HepG2 (cell line): Measurements from ENCODE around the gene ESYT1. TPM values are rescaled to one million over a fixed set of nuclear protein-coding genes. Genes with fewer than 3 reads are reported as not detected.

Experiments used
- AKAP8 ChIP-seq: sonication (generic); formaldehyde crosslinking; IDR thresholded peaks from 2 replicates; pipeline ENCODE4 v1.5.1; 2020; ENCODE audit warnings: mild to moderate bottlenecking, missing genetic modification reagents
- CCDC6 ChIP-seq: sonication (generic); formaldehyde crosslinking; IDR thresholded peaks from 2 replicates; pipeline ENCODE4 v1.8.1; 2022; ENCODE audit warnings: mild to moderate bottlenecking, missing genetic modification reagents, moderate library complexity
- CHD2 ChIP-seq: IDR thresholded peaks from 2 replicates; pipeline ENCODE4 v1.6.1; 2011; ENCODE audit warnings: low read depth, low read length, improper control_type of control experiment
- EED ChIP-seq: sonication (generic); formaldehyde crosslinking; IDR thresholded peaks from 2 replicates; pipeline ENCODE4 v1.5.0; 2020; ENCODE audit warnings: mild to moderate bottlenecking, missing genetic modification reagents
- ELF4 ChIP-seq: sonication (generic); formaldehyde crosslinking; IDR thresholded peaks from 2 replicates; pipeline ENCODE4 v1.5.0; 2020; ENCODE audit warnings: missing genetic modification reagents, mild to moderate bottlenecking, moderate library complexity, borderline replicate concordance
- GLI4 ChIP-seq: sonication (generic); formaldehyde crosslinking; IDR thresholded peaks from 2 replicates; pipeline ENCODE4 v1.5.1; 2020; ENCODE audit warnings: missing genetic modification reagents, mild to moderate bottlenecking, moderate library complexity, borderline replicate concordance
- GTF3A ChIP-seq: sonication (generic); formaldehyde crosslinking; conservative IDR thresholded peaks from 2 replicates; pipeline ENCODE4 v1.4.0; 2020; ENCODE audit warnings: mild to moderate bottlenecking, missing genetic modification reagents
- HHEX ChIP-seq: IDR thresholded peaks from 2 replicates; pipeline ENCODE4 v1.6.1; 2016; ENCODE audit warnings: control low read depth
- NONO ChIP-seq, 2 experiments: fragments of 450-650 bp in 1 of 2; sonication (generic) in 1 of 2; formaldehyde crosslinking in 1 of 2; IDR thresholded peaks in 1 of 2; conservative IDR thresholded peaks in 1 of 2; 2 replicates each; pipeline versions ENCODE4 v1.6.1 to v1.8.0; 2017 to 2022; ENCODE audit warnings: mild to moderate bottlenecking in 1 of 2, missing genetic modification reagents in 1 of 2, moderate library complexity in 1 of 2
- PRDM10 ChIP-seq: sonication (generic); formaldehyde crosslinking; IDR thresholded peaks from 2 replicates; pipeline ENCODE4 v1.4.0; 2020; ENCODE audit warnings: low read depth, missing genetic modification reagents
- RCOR2 ChIP-seq: IDR thresholded peaks from 2 replicates; pipeline ENCODE4 v1.6.1; 2016; ENCODE audit warnings: missing biosample characterization, missing genetic modification reagents
- SIN3A ChIP-seq: IDR thresholded peaks from 2 replicates; pipeline ENCODE4 v1.6.1; 2011; ENCODE audit warnings: low read depth, mild to moderate bottlenecking, control low read depth, low read length, borderline replicate concordance
- SIX1 ChIP-seq: sonication (generic); formaldehyde crosslinking; IDR thresholded peaks from 2 replicates; pipeline ENCODE4 v1.4.0; 2020; ENCODE audit warnings: missing genetic modification reagents, borderline replicate concordance
- SKI ChIP-seq: fragments of 450-650 bp; IDR thresholded peaks from one replicate; pipeline ENCODE4 v1.6.1; 2018; ENCODE audit warnings: mild to moderate bottlenecking; ENCODE audit not compliant: partially characterized antibody
- SMAD1 ChIP-seq: sonication (generic); formaldehyde crosslinking; IDR thresholded peaks from 2 replicates; pipeline ENCODE4 v1.4.0; 2020; ENCODE audit warnings: missing genetic modification reagents, low read depth, mild to moderate bottlenecking, borderline replicate concordance
- SP4 ChIP-seq: sonication (generic); formaldehyde crosslinking; IDR thresholded peaks from 2 replicates; pipeline ENCODE4 v1.8.1; 2023; ENCODE audit warnings: mild to moderate bottlenecking, missing genetic modification reagents
- TEAD3 ChIP-seq: optimal IDR thresholded peaks from 2 replicates; pipeline ENCODE3; 2016; ENCODE audit warnings: borderline replicate concordance
- TOPORS ChIP-seq: sonication (generic); formaldehyde crosslinking; IDR thresholded peaks from 2 replicates; pipeline ENCODE4 v1.8.0; 2023; ENCODE audit warnings: mild to moderate bottlenecking, missing genetic modification reagents
- ZBTB39 ChIP-seq: sonication (generic); formaldehyde crosslinking; IDR thresholded peaks from 2 replicates; pipeline ENCODE4 v1.5.0; 2020; ENCODE audit warnings: missing genetic modification reagents
- ZNF17 ChIP-seq: sonication (generic); formaldehyde crosslinking; IDR thresholded peaks from 2 replicates; pipeline ENCODE4 v1.5.0; 2020; ENCODE audit warnings: mild to moderate bottlenecking, missing genetic modification reagents
- ZNF225 ChIP-seq: sonication (generic); formaldehyde crosslinking; IDR thresholded peaks from 2 replicates; pipeline ENCODE4 v1.4.0; 2020; ENCODE audit warnings: mild to moderate bottlenecking, missing genetic modification reagents
- ZNF431 ChIP-seq: sonication (generic); formaldehyde crosslinking; IDR thresholded peaks from 2 replicates; pipeline ENCODE4 v1.9.0; 2022; ENCODE audit warnings: missing genetic modification reagents, low read depth, mild to moderate bottlenecking, borderline replicate concordance
- ZNF530 ChIP-seq: sonication (generic); formaldehyde crosslinking; IDR thresholded peaks from 2 replicates; pipeline ENCODE4 v1.5.0; 2020; ENCODE audit warnings: low read depth, mild to moderate bottlenecking, missing genetic modification reagents
- ZNF563 ChIP-seq: sonication (generic); formaldehyde crosslinking; IDR thresholded peaks from 2 replicates; pipeline ENCODE4 v1.8.0; 2022; ENCODE audit warnings: mild to moderate bottlenecking, moderate library complexity, missing genetic modification reagents
- ZNF761 ChIP-seq: sonication (generic); formaldehyde crosslinking; conservative IDR thresholded peaks from 2 replicates; pipeline ENCODE4 v1.4.0; 2020; ENCODE audit warnings: mild to moderate bottlenecking, missing genetic modification reagents
- polyA plus RNA-seq, 8 experiments: library from polyadenylated mRNA; depleted of rRNA in 3 of 8; stranded (reverse) in 7 of 8; unstranded in 1 of 8; fragments of >200 nt; fragmentation: Illumina TruSeq in 4 of 8; extraction: Trizol in 4 of 8; gene quantifications; 2 replicates each; pipeline versions ENCODE4 v1.2.1 to v1.2.3, GENCODE V29; 2011 to 2016; ENCODE audit warnings: low read depth in 4 of 8, missing spikeins in 1 of 8, mixed read lengths in 1 of 8; ENCODE audit not compliant: insufficient read depth in 1 of 8
- total RNA-seq, 5 experiments: library from RNA; depleted of rRNA; stranded (reverse); fragments of >200 nt; fragmentation: Illumina TruSeq; extraction: Trizol; gene quantifications; 2 replicates each; pipeline ENCODE4 v1.2.3, GENCODE V29; 2016; ENCODE audit warnings: low read depth in 1 of 5

ESYT1 gene
- total and polyA plus RNA-seq, 2 of the 13 experiments (the other 11 are each of a cell fraction or from before 2014, with no cell fraction given), result 66.9 to 71.0 TPM

GRCh38 chr12:56080556-56081138 is 47.4 kb upstream of the ESYT1 start (continued):
- TF ChIP-seq SIX1 (no peak), ELF4 (CRISPR knock-in tag) (no peak), AKAP8 (CRISPR knock-in tag) (peak; percentile 72), ZNF225 (CRISPR knock-in tag) (no peak), ZNF761 (CRISPR knock-in tag) (no peak), CCDC6 (no peak), ZNF17 (no peak), SP4 (no peak), TEAD3 (peak; percentile 49), GLI4 (CRISPR knock-in tag) (no peak), ZNF530 (no peak), SKI (peak; percentile 93), EED (no peak), ZNF431 (CRISPR knock-in tag) (peak; percentile 35; the same call in 1 of the 2 replicates), SMAD1 (no peak), PRDM10 (peak; percentile 93; the same call in 1 of the 2 replicates), ZNF563 (no peak; the same call in 1 of the 2 replicates), NONO (IDR thresholded peaks at IDR 0.05) (no peak), NONO (CRISPR knock-in tag; conservative IDR thresholded peaks at IDR 0.05) (peak; percentile 14), RCOR2 (CRISPR knock-in tag) (peak; percentile 87), HHEX (CRISPR knock-in tag) (peak; percentile 35; the same call in 1 of the 2 replicates), ZBTB39 (peak; percentile 65; the same call in 1 of the 2 replicates), SIN3A (peak; percentile 59; the same call in 1 of the 2 replicates), GTF3A (CRISPR knock-in tag) (no peak), CHD2 (no peak), TOPORS (CRISPR knock-in tag) (no peak)
